GM04504 (cell line): ENCODE results near the gene TNFRSF18.
A peak's percentile ranks its signal among the peaks of the same experiment; 100 is the strongest.
"Not testable (repeated sequence)": the region's sequence is repeated elsewhere in the genome, so short reads cannot be mapped to it uniquely, and the experiment has no call there.

Experiments used
- DNase-seq: peaks from one replicate; pipeline ENCODE4 v3.0.0-alpha.2; 2012; ENCODE audit warnings: low read depth

The TNFRSF18 gene

GRCh38 chr1:1197551-1198422 is 8.6 kb downstream of the TNFRSF18 start:
- DNase-seq: no peak

- no peak for DNase-seq
Measured at GRCh38 chr1:1197188-1197500, 9.2 kb downstream of the TNFRSF18 start.

GRCh38 chr1:1196431-1197187 is 9.8 kb downstream of the TNFRSF18 start:
- no peak for DNase-seq

- not testable (repeated sequence) for DNase-seq
Measured at GRCh38 chr1:1195726-1196125, 10.7 kb downstream of the TNFRSF18 start.

GRCh38 chr1:1194723-1195122 is 11.7 kb downstream of the TNFRSF18 start:
- DNase-seq: no peak

- no peak for DNase-seq
Measured at GRCh38 chr1:1191734-1192133, 14.7 kb downstream of the TNFRSF18 start.

GRCh38 chr1:1189111-1189510 is 17.3 kb downstream of the TNFRSF18 start:
- DNase-seq: no peak

- DNase-seq: peak; percentile 3
Measured at GRCh38 chr1:1187938-1188337, 18.5 kb downstream of the TNFRSF18 start.

GRCh38 chr1:1185101-1185765 is 21.2 kb downstream of the TNFRSF18 start:
- no peak for DNase-seq

- no peak for DNase-seq
Measured at GRCh38 chr1:1183833-1184775, 22.3 kb downstream of the TNFRSF18 start.

- no peak for DNase-seq
Measured at GRCh38 chr1:1183221-1183747, 23.1 kb downstream of the TNFRSF18 start.

GRCh38 chr1:1182491-1183220 is 23.7 kb downstream of the TNFRSF18 start:
- no peak for DNase-seq

GRCh38 chr1:1181938-1182410 is 24.4 kb downstream of the TNFRSF18 start:
- DNase-seq: no peak

GRCh38 chr1:1181129-1181937 is 25.1 kb downstream of the TNFRSF18 start:
- DNase-seq: no peak

- no peak for DNase-seq
Measured at GRCh38 chr1:1179983-1180861, 26.2 kb downstream of the TNFRSF18 start.

GRCh38 chr1:1179346-1179982 is 26.9 kb downstream of the TNFRSF18 start:
- no peak for DNase-seq

- DNase-seq: no peak
Measured at GRCh38 chr1:1178794-1179331, 27.5 kb downstream of the TNFRSF18 start.
